Measurements from ENCODE around the gene TMEM168.

DNA sequence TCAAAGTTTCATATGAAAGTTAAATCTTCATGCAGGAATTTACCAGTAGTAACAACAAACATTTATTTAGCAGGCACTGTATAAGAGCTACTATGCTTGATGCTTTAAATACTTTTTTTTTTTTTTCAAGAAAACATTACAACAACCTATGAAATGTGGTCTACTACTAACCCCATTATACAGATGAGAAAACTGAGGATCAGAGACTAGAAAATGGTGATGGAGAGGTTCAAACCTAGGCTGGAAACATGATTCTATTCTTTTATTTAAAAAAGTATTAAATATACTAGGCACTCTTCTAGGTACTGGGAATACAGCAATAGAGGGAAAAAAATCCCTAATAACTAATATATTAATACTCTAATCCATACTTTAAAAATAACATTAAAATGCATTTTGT is 40.6 kb upstream of the TMEM168 start:
- TF ChIP-seq POLR2A (IDR thresholded peaks at IDR 0.05), result no peak
- TF ChIP-seq, protein P1, sequence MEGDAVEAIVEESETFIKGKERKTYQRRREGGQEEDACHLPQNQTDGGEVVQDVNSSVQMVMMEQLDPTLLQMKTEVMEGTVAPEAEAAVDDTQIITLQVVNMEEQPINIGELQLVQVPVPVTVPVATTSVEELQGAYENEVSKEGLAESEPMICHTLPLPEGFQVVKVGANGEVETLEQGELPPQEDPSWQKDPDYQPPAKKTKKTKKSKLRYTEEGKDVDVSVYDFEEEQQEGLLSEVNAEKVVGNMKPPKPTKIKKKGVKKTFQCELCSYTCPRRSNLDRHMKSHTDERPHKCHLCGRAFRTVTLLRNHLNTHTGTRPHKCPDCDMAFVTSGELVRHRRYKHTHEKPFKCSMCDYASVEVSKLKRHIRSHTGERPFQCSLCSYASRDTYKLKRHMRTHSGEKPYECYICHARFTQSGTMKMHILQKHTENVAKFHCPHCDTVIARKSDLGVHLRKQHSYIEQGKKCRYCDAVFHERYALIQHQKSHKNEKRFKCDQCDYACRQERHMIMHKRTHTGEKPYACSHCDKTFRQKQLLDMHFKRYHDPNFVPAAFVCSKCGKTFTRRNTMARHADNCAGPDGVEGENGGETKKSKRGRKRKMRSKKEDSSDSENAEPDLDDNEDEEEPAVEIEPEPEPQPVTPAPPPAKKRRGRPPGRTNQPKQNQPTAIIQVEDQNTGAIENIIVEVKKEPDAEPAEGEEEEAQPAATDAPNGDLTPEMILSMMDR (IDR thresholded peaks at IDR 0.05), result no peak

Data from thyroid gland (tissue), 4 donors.